ENCODE results near the gene MAPK1.
"Not testable (repeated sequence)": the region's sequence is repeated elsewhere in the genome, so short reads cannot be mapped to it uniquely, and the experiment has no call there.

Gene MAPK1

DNA sequence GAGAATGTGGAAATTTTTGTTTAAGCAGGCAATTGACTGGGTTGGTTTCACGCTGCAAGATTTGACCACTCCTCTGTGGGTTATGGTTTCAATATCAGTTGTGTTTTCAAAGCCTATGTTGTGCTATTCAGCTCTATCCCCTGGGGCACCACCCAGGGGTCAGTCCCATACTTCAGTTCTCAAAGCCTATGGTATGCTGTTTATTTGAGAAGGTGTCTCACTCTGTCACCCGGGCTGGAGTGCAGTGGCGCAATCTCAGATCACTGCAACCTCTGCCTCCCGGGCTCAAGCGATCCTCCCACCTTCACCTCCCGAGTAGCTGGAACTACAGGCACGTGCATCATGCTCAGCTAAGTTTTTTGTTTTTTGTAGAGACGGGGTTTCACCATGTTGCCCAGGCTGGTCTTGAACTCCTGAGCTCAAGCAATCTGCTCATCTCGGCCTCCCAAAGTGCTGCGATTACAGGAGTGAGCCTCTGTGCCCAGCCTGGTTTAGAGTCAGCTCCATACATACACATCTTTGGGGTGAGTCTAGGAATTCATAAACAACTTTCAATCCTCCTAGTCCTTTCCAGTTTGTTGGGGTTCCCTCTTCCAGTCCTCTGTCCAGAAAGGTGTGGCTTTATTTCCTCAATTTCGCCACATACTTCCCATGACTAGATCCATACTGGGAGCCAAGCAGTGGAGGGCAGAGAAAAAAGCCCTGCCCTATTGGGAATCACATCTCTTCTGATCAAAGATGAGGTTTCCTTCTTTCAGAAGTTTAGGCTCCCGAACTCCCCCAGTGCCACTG lies 35.0 kb upstream of the MAPK1 start:
- WGBS, 2 experiments (ENCODE audit: insufficient coverage in 2 of 2): 86 to 91% methylated on average over 9 to 11 of the region's 12 CpGs
- Histone ChIP-seq H3K4me1 (ENCODE audit: control insufficient read depth, insufficient read depth, low read length, poor library complexity, severe bottlenecking) (no peaks in the 10 kb centered on the region), H3K4me3 (ENCODE audit: extremely low read depth, insufficient read depth, low read length, poor library complexity, severe bottlenecking) (no peak overlapping the region), H3K36me3 (ENCODE audit: control insufficient read depth, insufficient read depth, low read length) (no peaks in the 10 kb centered on the region), H3K27ac (ENCODE audit: low read depth, low read length, severe bottlenecking) (no peak overlapping the region), H3K9me3 (ENCODE audit: control insufficient read depth, low read length) (no peaks in the 10 kb centered on the region)

DNA sequence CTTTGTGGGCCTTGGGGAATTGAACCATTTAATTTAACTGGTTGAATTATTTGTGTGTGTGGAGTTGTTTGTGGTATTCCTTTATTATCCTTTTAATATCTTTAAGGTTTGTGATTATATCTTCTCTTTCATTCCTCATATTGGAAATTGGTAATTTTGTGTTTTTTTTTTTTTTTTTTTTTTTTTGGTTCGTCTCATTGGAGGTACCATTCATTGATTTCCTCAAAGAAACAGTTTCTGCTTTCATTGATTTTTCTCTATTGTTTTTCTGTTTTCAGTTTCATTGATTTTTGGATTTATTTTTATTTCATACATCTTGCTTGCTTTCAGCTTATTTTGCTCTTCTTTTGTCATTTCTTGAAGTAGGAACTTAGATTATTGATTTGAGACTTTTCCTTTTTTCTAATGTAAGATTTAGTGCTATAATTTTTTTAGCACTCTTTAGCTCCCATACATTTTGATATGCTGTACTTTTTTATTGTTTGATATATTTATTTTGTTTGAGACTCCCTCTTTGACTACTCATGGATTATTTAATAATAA lies 31.0 kb upstream of the MAPK1 start:
- no peak overlapping the region for H3K4me3 ChIP-seq (ENCODE audit: extremely low read depth, insufficient read depth, low read length, poor library complexity, severe bottlenecking)
- no CpG with 5 or more reads among the region's 1 CpG for WGBS, 2 experiments (ENCODE audit: insufficient coverage in 2 of 2)
- H3K9me3 ChIP-seq (ENCODE audit: control insufficient read depth, low read length): no peaks in the 10 kb centered on the region
- no peaks in the 10 kb centered on the region for H3K4me1 ChIP-seq (ENCODE audit: control insufficient read depth, insufficient read depth, low read length, poor library complexity, severe bottlenecking)
- no peak overlapping the region for H3K27ac ChIP-seq (ENCODE audit: low read depth, low read length, severe bottlenecking)
- no peaks in the 10 kb centered on the region for H3K36me3 ChIP-seq (ENCODE audit: control insufficient read depth, insufficient read depth, low read length)

DNA sequence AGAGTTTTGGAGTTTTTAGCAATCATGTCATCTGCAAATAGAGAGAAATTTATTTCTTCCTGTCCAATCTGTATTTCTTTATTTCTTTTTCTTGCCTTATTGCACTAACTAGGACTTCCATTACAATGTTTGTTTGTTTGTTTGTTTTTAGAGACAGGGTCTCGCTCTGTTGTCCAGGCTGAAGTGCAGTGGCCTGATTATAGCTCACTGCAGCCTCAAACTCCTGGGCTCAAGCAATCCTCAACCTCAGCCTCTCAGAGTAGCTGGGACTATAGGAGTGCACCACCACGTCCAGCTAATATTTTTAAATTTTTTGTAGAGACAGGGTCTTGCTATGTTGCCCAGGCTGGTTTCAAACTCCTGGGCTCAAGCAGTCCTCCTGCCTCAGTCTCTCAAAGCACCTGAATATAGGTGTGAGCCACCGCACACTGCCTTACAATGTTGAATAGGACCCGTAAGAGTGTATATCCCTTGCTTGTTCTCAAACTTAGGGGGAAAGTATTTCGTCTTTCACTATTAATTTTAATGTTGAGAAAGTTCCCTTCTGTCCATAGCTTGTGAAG lies 29.6 kb upstream of the MAPK1 start:
- Histone ChIP-seq H3K36me3 (ENCODE audit: control insufficient read depth, insufficient read depth, low read length) (no peaks in the 10 kb centered on the region), H3K9me3 (ENCODE audit: control insufficient read depth, low read length) (no peaks in the 10 kb centered on the region), H3K4me1 (ENCODE audit: control insufficient read depth, insufficient read depth, low read length, poor library complexity, severe bottlenecking) (no peaks in the 10 kb centered on the region), H3K4me3 (ENCODE audit: extremely low read depth, insufficient read depth, low read length, poor library complexity, severe bottlenecking) (no peak overlapping the region), H3K27ac (ENCODE audit: low read depth, low read length, severe bottlenecking) (no peak overlapping the region)
- WGBS, 2 experiments (ENCODE audit: insufficient coverage in 2 of 2): 90 to 93% methylated on average over 2 to 3 of the region's 5 CpGs

DNA sequence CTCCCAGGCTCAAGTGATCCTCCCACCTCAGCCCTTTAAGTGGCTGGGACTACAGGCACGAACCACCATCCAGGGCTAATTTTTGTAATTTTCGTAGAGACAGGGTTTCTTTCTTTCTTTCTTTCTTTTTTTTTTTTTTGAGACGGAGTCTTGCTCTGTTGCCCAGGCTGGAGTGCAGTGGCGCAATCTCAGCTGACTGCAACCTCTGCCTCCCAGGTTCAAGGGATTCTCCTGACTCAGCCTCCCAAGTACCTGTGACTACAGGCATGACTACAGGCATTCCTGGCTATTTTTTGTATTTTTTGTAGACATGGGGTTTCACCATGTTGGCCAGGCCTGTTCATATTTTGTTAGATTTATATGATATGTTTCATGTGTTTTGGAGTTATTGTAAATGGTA lies 28.8 kb upstream of the MAPK1 start:
- H3K9me3 ChIP-seq (ENCODE audit: control insufficient read depth, low read length); H3K27ac ChIP-seq (ENCODE audit: low read depth, low read length, severe bottlenecking); H3K36me3 ChIP-seq (ENCODE audit: control insufficient read depth, insufficient read depth, low read length); H3K4me3 ChIP-seq (ENCODE audit: extremely low read depth, insufficient read depth, low read length, poor library complexity, severe bottlenecking); H3K4me1 ChIP-seq (ENCODE audit: control insufficient read depth, insufficient read depth, low read length, poor library complexity, severe bottlenecking): not testable (repeated sequence)
- 74 to 83% methylated on average over 2 of the region's 4 CpGs for WGBS, 2 experiments (ENCODE audit: insufficient coverage in 2 of 2)

DNA sequence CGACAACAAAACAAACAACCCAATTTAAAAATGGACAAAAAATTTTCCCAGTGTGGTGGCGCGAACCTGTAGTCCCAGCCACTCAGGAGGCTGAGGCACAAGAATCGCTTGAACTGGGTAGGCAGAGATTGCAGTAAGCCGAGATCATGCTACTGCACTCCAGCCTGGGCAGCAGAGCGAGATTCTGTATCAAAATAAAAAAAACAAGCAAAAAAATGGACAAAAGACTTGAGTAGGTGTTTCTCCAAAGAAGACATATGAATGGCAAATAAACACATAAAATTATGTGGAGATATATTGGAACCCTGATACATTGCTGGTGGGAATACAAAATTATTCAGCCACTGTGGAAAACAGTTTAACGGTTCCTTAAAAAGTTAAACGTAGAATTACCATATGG lies 27.4 kb upstream of the MAPK1 start:
- H3K4me1 ChIP-seq (ENCODE audit: control insufficient read depth, insufficient read depth, low read length, poor library complexity, severe bottlenecking): no peaks in the 10 kb centered on the region
- no peak overlapping the region for H3K4me3 ChIP-seq (ENCODE audit: extremely low read depth, insufficient read depth, low read length, poor library complexity, severe bottlenecking)
- WGBS, 2 experiments (ENCODE audit: insufficient coverage in 2 of 2): 85 to 100% methylated on average over 2 to 6 of the region's 8 CpGs
- H3K27ac ChIP-seq (ENCODE audit: low read depth, low read length, severe bottlenecking): no peak overlapping the region
- no peaks in the 10 kb centered on the region for H3K9me3 ChIP-seq (ENCODE audit: control insufficient read depth, low read length)
- no peaks in the 10 kb centered on the region for H3K36me3 ChIP-seq (ENCODE audit: control insufficient read depth, insufficient read depth, low read length)

DNA sequence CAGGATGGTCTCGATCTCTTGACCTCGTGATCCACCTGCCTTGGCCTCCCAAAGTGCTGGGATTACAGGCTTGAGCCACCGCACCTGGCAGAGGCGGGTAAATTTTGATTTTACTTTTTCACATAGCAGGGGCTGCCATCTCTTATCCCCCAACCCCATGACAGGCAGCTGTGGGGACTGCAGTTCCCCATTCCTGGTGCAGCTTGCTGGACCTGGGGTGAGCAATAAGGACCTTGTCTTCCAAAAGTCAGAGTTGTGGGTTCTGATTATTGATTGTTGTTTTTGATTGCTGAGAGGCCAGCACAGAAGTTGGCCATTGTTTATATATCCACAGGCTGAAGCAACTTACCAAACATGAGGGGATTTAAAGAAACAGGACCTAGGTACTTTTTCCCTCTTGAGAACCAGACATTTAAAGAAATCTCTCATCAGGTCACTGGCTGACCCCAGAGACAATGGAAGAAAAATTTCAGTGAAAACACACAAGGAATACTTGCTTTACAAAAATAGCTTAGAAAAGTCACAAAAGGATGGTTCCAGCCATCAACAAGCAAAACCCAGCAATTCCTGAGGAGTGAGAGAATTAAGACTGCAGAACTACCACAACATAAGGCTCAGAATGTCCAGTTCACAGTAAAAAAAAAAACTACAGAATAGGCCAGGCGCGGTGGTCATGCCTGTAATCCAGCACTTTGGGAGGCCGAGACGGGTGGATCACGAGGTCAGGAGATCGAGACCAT lies 22.0 kb upstream of the MAPK1 start:
- whole genome bisulfite sequencing, 2 experiments (ENCODE audit: insufficient coverage in 2 of 2): 84 to 100% methylated on average over 10 of the region's 10 CpGs
- Histone ChIP-seq H3K27ac (ENCODE audit: low read depth, low read length, severe bottlenecking) (no peak overlapping the region), H3K9me3 (ENCODE audit: control insufficient read depth, low read length) (no peaks in the 10 kb centered on the region), H3K4me3 (ENCODE audit: extremely low read depth, insufficient read depth, low read length, poor library complexity, severe bottlenecking) (no peak overlapping the region), H3K4me1 (ENCODE audit: control insufficient read depth, insufficient read depth, low read length, poor library complexity, severe bottlenecking) (no peaks in the 10 kb centered on the region), H3K36me3 (ENCODE audit: control insufficient read depth, insufficient read depth, low read length) (no peaks in the 10 kb centered on the region)

DNA sequence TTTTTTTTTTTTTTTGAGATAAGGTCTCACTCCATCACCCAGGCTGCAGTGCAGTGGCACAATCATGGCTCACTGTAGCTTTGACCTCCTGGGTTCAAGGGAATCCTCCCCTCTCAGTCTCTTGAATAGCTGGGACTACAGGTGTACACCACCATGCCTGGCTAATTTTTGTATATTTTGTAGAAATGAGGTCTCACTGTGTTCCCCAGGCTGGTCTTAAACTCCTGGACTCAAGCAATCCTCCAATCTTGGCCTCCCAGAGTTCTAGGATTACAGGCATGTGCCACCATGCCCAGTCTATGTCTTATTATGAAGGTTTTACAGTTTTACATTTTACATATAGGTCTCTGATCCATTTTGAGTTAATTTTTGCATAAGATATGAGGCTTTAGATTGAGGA lies 20.4 kb upstream of the MAPK1 start:
- H3K36me3 ChIP-seq (ENCODE audit: control insufficient read depth, insufficient read depth, low read length): no peaks in the 10 kb centered on the region
- H3K4me3 ChIP-seq (ENCODE audit: extremely low read depth, insufficient read depth, low read length, poor library complexity, severe bottlenecking): no peak overlapping the region
- no peaks in the 10 kb centered on the region for H3K4me1 ChIP-seq (ENCODE audit: control insufficient read depth, insufficient read depth, low read length, poor library complexity, severe bottlenecking)
- H3K9me3 ChIP-seq (ENCODE audit: control insufficient read depth, low read length): no peaks in the 10 kb centered on the region
- H3K27ac ChIP-seq (ENCODE audit: low read depth, low read length, severe bottlenecking): no peak overlapping the region

DNA sequence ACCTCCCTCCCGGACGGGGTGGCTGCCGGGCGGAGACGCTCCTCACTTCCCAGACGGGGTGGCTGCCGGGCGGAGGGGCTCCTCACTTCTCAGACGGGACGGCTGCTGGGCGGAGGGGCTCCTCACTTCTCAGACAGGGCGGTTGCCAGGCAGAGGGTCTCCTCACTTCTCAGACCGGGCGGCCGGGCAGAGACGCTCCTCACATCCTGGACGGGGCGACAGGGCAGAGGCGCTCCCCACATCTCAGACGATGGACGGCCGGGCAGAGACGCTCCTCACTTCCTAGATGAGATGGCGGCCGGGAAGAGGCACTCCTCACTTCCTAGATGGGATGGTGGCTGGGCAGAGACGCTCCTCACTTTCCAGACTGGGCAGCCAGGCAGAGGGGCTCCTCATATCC lies 16.5 kb upstream of the MAPK1 start:
- not testable (repeated sequence) for H3K4me1 ChIP-seq (ENCODE audit: control insufficient read depth, insufficient read depth, low read length, poor library complexity, severe bottlenecking); H3K4me3 ChIP-seq (ENCODE audit: extremely low read depth, insufficient read depth, low read length, poor library complexity, severe bottlenecking); H3K9me3 ChIP-seq (ENCODE audit: control insufficient read depth, low read length); H3K27ac ChIP-seq (ENCODE audit: low read depth, low read length, severe bottlenecking); H3K36me3 ChIP-seq (ENCODE audit: control insufficient read depth, insufficient read depth, low read length)
- 94 to 96% methylated on average over 9 to 11 of the region's 26 CpGs for WGBS, 2 experiments (ENCODE audit: insufficient coverage in 2 of 2)

DNA sequence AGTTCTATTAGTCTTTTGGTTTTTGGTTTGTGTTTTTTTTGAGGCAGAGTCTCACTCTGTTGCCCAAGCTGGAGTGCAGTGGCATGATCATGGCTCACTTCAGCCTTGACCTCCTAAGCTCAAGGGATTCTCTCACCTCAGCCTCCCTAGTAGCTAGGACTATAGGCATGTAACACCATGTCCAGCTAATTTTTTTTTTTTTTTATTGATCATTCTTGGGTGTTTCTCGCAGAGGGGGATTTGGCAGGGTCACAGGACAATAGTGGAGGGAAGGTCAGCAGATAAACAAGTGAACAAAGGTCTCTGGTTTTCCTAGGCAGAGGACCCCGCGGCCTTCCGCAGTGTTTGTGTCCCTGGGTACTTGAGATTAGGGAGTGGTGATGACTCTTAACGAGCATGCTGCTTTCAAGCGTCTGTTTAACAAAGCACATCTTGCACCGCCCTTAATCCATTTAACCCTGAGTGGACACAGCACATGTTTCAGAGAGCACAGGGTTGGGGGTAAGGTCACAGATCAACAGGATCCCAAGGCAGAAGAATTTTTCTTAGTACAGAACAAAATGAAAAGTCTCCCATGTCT lies 15.4 kb upstream of the MAPK1 start:
- H3K36me3 ChIP-seq (ENCODE audit: control insufficient read depth, insufficient read depth, low read length); H3K4me3 ChIP-seq (ENCODE audit: extremely low read depth, insufficient read depth, low read length, poor library complexity, severe bottlenecking); H3K9me3 ChIP-seq (ENCODE audit: control insufficient read depth, low read length); H3K27ac ChIP-seq (ENCODE audit: low read depth, low read length, severe bottlenecking); H3K4me1 ChIP-seq (ENCODE audit: control insufficient read depth, insufficient read depth, low read length, poor library complexity, severe bottlenecking): not testable (repeated sequence)
- no CpG with 5 or more reads among the region's 7 CpGs for whole genome bisulfite sequencing, 2 experiments (ENCODE audit: insufficient coverage in 2 of 2)

DNA sequence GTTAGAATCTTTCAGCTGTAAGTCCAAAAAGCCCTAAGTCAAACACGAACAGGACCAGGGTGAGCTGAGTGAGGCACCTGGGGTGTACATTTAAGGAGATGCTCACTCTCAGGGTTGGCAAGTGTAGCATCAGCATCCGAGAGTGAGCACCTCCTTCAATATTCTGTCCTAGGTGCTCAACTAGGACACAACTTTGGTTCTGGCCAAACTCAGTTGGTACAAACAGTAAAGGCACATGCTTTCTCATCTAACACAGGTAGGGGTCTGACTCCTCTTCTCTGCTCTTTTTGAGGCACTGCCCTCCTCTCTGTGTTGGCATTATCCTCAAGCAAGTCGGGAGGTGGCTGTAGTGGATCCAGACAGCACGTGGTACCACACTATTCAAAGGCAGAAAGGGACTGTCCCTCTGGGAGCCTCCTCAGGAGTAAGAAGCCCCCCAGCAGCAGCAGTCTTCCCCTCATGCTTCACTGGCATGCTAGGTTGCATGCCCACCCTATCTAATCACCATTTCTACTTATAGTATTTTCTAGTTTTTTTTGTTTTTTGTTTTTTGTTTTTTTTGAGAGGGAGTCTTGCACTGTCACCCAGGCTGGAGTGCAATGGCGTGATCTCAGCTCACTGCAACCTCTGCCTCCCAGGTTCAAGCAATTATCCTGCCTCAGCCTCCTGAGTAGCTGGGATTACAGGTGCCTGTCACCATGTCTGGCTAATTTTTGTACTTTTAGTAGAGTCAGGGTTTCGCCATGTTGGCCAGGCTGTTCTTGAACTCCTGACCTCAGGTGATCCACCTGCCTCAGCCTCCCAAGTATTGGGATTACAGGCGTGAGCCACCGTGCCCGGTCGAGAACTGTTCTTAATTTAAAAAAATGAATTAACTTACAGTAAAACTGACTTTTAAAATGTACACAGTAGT lies 14.7 kb upstream of the MAPK1 start:
- H3K27ac ChIP-seq (ENCODE audit: low read depth, low read length, severe bottlenecking): no peak overlapping the region
- WGBS, 2 experiments (ENCODE audit: insufficient coverage in 2 of 2): 87 to 89% methylated on average over 5 to 6 of the region's 10 CpGs

More for the DNA sequence above, 14.7 kb upstream of the MAPK1 start:
- Histone ChIP-seq H3K4me3 (ENCODE audit: extremely low read depth, insufficient read depth, low read length, poor library complexity, severe bottlenecking) (no peak overlapping the region), H3K4me1 (ENCODE audit: control insufficient read depth, insufficient read depth, low read length, poor library complexity, severe bottlenecking) (no peaks in the 10 kb centered on the region), H3K9me3 (ENCODE audit: control insufficient read depth, low read length) (no peaks in the 10 kb centered on the region), H3K36me3 (ENCODE audit: control insufficient read depth, insufficient read depth, low read length) (no peaks in the 10 kb centered on the region)

Data from mesodermal cell (in vitro differentiated cells).